Lung (tissue), 12 donors: ENCODE results near the gene TRMT44. TPM values are rescaled to one million over a fixed set of nuclear protein-coding genes. Genes with fewer than 3 reads are reported as not detected.

Source experiments
- ATAC-seq: fragments of 200-7000 bp; cut with Tn5 transposase; one replicate; pipeline ENCODE4 v1.9.1; 2020; ENCODE audit warnings: moderate number of reproducible peaks; ENCODE audit not compliant: insufficient read depth, low FRiP score
- DNase-seq, 3 donors: peaks; one replicate each; pipeline ENCODE4 v3.0.0-alpha.2; 2013 to 2017
- H3K27ac ChIP-seq, 2 donors: one replicate each; pipeline ENCODE4 v1.5.1; 2013; ENCODE audit warnings: mild to moderate bottlenecking in 2 of 2, moderate library complexity in 2 of 2, control low read depth in 1 of 2, inconsistent platforms in 1 of 2, low read depth in 1 of 2, low read length in 1 of 2
- H3K27me3 ChIP-seq, 3 donors: one replicate each; pipeline ENCODE4 v1.5.1; 2013; ENCODE audit warnings: low read length in 2 of 3; ENCODE audit not compliant: control insufficient read depth in 3 of 3, insufficient read depth in 3 of 3
- H3K36me3 ChIP-seq, 4 donors: one replicate each; pipeline ENCODE4 v1.5.1; 2013; ENCODE audit warnings: low read length in 4 of 4, mild to moderate bottlenecking in 1 of 4, moderate library complexity in 1 of 4; ENCODE audit not compliant: control insufficient read depth in 4 of 4, insufficient read depth in 4 of 4
- H3K4me1 ChIP-seq, 5 donors: one replicate each; pipeline ENCODE4 v1.5.1; 2013; ENCODE audit warnings: low read length in 5 of 5, mild to moderate bottlenecking in 2 of 5, moderate library complexity in 1 of 5; ENCODE audit not compliant: control insufficient read depth in 5 of 5, insufficient read depth in 5 of 5
- H3K4me3 ChIP-seq: one replicate; pipeline ENCODE4 v1.5.1; 2013; ENCODE audit warnings: mild to moderate bottlenecking, control low read depth, moderate library complexity
- H3K9ac ChIP-seq, 2 donors: one replicate each; pipeline ENCODE4 v1.5.1; 2013; ENCODE audit warnings: low read length in 2 of 2, control low read depth in 1 of 2; ENCODE audit not compliant: insufficient read depth in 1 of 2
- H3K9me3 ChIP-seq, 4 donors: one replicate each; pipeline ENCODE4 v1.5.1; 2013; ENCODE audit warnings: low read length in 3 of 4, mild to moderate bottlenecking in 1 of 4, moderate library complexity in 1 of 4; ENCODE audit not compliant: control insufficient read depth in 4 of 4, insufficient read depth in 3 of 4
- CTCF ChIP-seq: IDR thresholded peaks from 2 replicates; pipeline ENCODE4 v1.5.1; 2012; ENCODE audit warnings: mild to moderate bottlenecking; ENCODE audit errors: control extremely low read depth, extremely low read depth
- WGBS, 2 donors: extraction: QIAGEN DNeasy Blood & Tissue Kit; methylation state at CpG; one replicate each; pipeline ENCODE4 v1.1.7; 2013; 5-methylcytosine and 5-hydroxymethylcytosine counted together
- polyA plus RNA-seq, 2 donors: library from polyadenylated mRNA; stranded (reverse); fragments of 200-250 nt; gene quantifications; one replicate each; pipeline ENCODE4 v1.2.1, GENCODE V29; 2013
- total RNA-seq, 2 donors: library from RNA; depleted of rRNA in 1 of 2; stranded (reverse); fragments of >200 nt in 1 of 2; gene quantifications; one replicate each; pipeline ENCODE4 v1.2.1, GENCODE V29; 2014 to 2021
- donor health status: control.
- donor health status: control.
- donor health status: Bipolar disorder and iron deficiency.
- donor health status: healthy.
- donor health status: DM: yes; HTN: yes; CAD: no.

TRMT44 gene
- total and polyA plus RNA-seq, 4 donors: 7.3 to 24.8 (median 15.0) TPM

GRCh38 chr4:8428288-8429097 is 12.1 kb upstream of the TRMT44 start:
- WGBS, 2 donors: 1 to 2% methylated on average over 56 of the region's 56 CpGs
- peak overlapping the region; percentile 80 for H3K27ac ChIP-seq

GRCh38 chr4:8431553-8431952 is 9.0 kb upstream of the TRMT44 start:
- Histone ChIP-seq H3K27ac (no peak overlapping the region), H3K4me3 (no peak overlapping the region), H3K4me1 (peaks cover 4 to 29% (median 11%) of the 10 kb centered on the region in 5 donors), H3K36me3 (no peaks in the 10 kb centered on the region), H3K9me3 (no peaks in the 10 kb centered on the region), H3K27me3 (no peaks in the 10 kb centered on the region), H3K9ac (no peak overlapping the region)
- 86 to 88% methylated on average over 5 of the region's 5 CpGs for WGBS, 2 donors
- no peak for ATAC-seq
- TF ChIP-seq CTCF: no peak
- DNase-seq: no peak

More at GRCh38 chr4:8428288-8429097, 12.1 kb upstream of the TRMT44 start:
- Histone ChIP-seq H3K27me3 (no peaks in the 10 kb centered on the region), H3K9me3 (no peaks in the 10 kb centered on the region), H3K36me3 (no peaks in the 10 kb centered on the region), H3K4me3 (peak overlapping the region; percentile 81), H3K4me1 (peaks cover 4 to 15% (median 7%) of the 10 kb centered on the region in 5 donors), H3K9ac (peak overlapping the region; percentile 34 to 61)
- ATAC-seq: peak; percentile 92
- peak; percentile 90 to 93 (median 92) for DNase-seq
- TF ChIP-seq CTCF: no peak

DNA sequence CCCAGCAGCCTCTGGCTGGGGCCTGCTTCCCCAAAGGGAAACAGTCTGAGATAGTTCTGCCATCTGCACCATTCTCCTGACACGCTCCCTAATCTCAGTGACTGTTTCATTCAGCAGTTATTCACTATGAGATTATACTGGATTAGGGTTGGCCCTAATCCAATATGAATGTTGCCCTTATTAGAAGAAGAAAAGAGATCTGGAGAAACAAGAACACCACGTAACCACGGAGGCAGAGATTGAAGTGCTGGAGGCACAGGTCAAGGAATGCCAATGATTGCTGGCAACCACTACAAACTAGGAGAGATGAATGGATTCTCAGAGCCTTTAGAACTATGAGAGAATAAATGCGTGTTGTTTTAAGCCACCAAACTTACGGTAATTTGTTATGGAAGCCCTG is 7.4 kb upstream of the TRMT44 start:
- H3K4me3 ChIP-seq: no peak overlapping the region
- WGBS, 2 donors: 79 to 89% methylated on average over 5 of the region's 5 CpGs
- DNase-seq: no peak
- no peak for ATAC-seq
- no peaks in the 10 kb centered on the region for H3K9me3 ChIP-seq
- peaks cover 4 to 31% (median 13%) of the 10 kb centered on the region in 5 donors for H3K4me1 ChIP-seq
- peak overlapping the region in 1 of 2 donors; percentile 32 for H3K9ac ChIP-seq
- H3K36me3 ChIP-seq: no peaks in the 10 kb centered on the region
- TF ChIP-seq CTCF: no peak
- H3K27ac ChIP-seq: peak overlapping the region in 1 of 2 donors; percentile 28
- no peaks in the 10 kb centered on the region for H3K27me3 ChIP-seq
